ENCODE results near the gene ADAM8. TPM values are rescaled to one million over a fixed set of nuclear protein-coding genes. Genes with fewer than 3 reads are reported as not detected.

ADAM8 gene
- total RNA-seq, 1 donor = 0.36 TPM

DNA sequence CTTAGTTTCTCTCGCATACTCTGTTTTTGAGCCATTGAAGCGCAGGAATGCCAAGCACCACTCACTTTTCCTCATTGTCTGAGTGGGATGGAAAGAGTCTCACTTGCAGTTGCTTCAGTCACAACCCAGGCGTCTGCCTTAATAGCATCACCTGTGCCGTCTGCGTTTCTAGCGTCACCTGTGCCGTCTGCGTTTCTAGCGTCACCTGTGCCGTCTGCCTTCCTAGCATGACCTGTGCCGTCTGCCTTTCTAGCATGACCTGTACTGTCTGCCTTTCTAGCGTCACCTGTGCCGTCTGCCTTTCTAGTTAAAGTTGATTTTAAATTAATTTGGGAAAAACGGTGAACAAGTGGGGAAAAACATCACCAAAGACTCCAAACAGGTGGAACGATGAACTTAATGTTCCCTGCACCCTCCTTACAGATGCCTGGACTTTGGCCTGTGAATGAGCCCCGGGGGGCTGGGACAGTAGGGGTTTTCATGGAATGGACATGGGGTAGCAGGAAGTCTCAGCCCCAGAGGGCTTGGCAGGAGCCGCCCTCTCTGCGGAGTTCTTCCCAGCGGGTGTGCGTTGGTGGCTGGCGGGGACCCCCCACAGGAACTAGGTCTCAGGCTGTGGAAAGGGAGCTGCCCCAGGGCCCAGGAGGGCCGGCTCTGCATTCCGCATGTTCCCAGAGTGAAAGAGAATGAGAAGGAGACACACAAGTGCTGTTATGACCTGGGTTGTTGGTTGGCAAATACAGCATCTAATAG is 35.5 kb upstream of the ADAM8 start:
- no peak overlapping the region for H3K4me3 ChIP-seq (ENCODE audit: low read depth, low read length)
- DNase-seq (ENCODE audit: low read depth) = no peak
- TF ChIP-seq CTCF (IDR thresholded peaks at IDR 0.05; ENCODE audit: insufficient read depth, low read length) = no peak

DNA sequence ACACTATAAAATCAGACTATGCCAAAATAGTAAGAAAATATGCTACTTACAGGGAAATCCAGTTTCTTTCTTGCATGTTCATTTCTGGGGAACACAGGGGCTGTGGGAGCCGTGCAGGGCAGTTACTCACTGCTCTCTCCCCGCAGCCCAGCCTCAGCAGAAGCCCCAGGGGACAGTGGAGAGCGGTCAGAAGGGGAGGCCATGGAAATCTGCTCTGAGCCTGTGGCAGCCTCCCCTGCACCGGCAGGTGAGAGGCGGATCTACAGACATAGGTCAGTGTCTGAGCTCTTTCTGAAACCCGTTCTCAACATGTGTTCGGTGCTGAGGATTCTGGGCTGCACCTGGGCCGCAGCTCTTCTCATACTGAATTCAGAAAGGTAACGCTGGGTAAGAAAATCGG is 34.9 kb upstream of the ADAM8 start:
- H3K4me3 ChIP-seq (ENCODE audit: low read depth, low read length) = no peak overlapping the region
- no peak for DNase-seq (ENCODE audit: low read depth)
- no peak for TF ChIP-seq CTCF (IDR thresholded peaks at IDR 0.05; ENCODE audit: insufficient read depth, low read length)

DNA sequence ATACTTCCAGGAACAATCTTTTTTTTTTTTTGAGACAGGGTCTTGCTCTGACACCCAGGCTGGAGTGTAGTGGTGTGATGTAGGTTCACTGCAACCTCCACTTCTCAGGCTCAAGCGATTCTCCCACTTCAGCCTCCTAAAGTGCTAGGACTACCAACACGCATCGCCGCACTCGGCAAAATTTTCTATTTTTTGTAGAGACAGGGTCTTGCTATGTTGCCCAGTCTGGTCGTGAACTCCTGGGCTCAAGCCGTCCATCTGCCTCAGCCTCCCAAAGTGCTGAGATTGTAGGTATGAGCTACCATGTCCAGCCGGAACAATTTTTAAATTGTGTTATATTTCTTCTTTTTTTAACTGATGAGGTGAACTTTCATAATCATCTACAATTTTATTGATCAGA is 34.1 kb upstream of the ADAM8 start:
- no peak for TF ChIP-seq CTCF (IDR thresholded peaks at IDR 0.05; ENCODE audit: insufficient read depth, low read length)
- no peak overlapping the region for H3K4me3 ChIP-seq (ENCODE audit: low read depth, low read length)
- DNase-seq (ENCODE audit: low read depth) = no peak

DNA sequence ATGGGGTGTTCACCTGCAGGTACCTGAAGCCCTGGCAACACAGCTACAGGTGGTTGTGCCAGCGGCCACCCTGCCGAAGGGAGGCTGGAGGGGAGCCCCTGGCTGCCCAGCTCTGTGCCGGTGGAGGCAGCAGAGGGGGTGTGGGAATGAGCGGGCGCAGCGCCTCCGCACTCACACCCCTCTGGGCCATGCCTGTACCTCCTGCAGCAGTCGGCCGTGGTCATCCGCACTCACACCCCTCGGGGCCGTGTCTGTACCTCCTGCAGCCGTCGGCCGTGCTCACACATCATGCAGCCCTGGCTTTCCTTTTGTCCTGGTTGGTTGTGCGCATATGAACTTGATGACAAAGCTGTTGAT is 33.7 kb upstream of the ADAM8 start:
- DNase-seq (ENCODE audit: low read depth) = no peak
- TF ChIP-seq CTCF (IDR thresholded peaks at IDR 0.05; ENCODE audit: insufficient read depth, low read length) = no peak
- H3K4me3 ChIP-seq (ENCODE audit: low read depth, low read length) = no peak overlapping the region

DNA sequence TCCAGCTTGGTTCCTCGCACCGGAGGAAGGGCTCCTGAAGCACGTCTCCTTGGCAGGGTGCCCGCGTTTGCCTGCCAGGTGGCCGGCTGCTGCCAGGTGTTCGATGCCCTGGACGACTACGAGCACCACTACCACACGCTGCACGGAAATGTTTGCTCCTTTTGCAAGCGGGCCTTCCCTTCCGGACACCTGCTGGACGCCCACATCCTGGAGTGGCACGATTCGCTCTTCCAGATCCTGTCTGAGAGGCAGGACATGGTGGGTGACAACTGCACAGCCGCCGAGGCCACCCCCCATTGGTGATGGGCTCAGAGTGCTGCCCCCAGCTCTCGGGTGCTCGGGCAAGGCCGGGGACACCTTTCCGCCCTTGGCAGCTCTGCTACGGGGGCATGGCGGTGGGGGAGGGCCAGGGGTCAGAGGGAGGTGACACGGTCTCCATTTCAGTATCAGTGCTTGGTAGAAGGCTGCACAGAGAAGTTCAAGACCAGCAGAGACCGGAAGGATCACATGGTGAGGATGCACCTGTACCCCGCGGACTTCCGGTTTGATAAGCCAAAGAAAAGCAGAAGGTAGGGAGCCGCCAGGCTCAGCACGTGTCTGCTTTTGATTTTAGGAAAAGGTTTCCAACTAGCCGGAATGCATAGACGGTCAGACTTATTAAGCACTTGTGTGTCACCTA is 33.2 kb upstream of the ADAM8 start:
- DNase-seq (ENCODE audit: low read depth) = no peak
- no peak for TF ChIP-seq CTCF (IDR thresholded peaks at IDR 0.05; ENCODE audit: insufficient read depth, low read length)
- no peak overlapping the region for H3K4me3 ChIP-seq (ENCODE audit: low read depth, low read length)

DNA sequence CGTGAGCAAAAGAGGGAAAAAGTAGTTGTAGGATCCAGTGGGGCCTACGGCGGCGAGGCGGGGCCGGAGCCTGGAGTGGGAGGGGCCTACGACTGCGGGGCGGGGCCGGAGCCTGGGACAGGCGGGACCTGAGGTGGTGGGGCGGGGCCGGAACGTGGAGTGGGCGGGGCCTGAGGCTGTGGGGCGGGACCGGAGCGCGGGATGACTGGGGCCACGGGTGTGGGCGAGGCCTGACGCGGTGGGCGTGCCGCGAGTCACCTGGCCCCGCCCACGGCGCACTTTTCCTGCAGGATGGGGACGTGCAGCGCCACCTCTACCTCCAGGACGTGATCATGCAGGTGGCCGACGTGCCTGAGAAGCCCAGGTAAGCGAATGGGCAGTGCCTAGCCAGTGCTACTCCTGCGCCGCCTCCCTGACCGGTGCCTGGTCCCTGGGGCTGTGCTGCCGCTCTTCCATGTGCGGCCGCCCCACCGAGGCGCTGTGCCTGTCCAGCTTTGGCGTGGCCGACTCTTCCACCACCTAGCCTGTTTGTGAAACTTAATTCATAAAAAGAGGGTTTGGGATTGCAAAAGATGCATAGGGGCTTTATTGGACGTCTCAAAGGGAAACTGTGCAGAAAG is 32.5 kb upstream of the ADAM8 start:
- no peak for TF ChIP-seq CTCF (IDR thresholded peaks at IDR 0.05; ENCODE audit: insufficient read depth, low read length)
- H3K4me3 ChIP-seq (ENCODE audit: low read depth, low read length) = peak overlapping the region; percentile 90
- peak; percentile 87 for DNase-seq (ENCODE audit: low read depth)

Measured in fibroblast of the aortic adventitia (primary cell).